Left renal pelvis (tissue), 4 donors: ENCODE data around the gene SLC35A4. TPM values are rescaled to one million over a fixed set of nuclear protein-coding genes. Genes with fewer than 3 reads are reported as not detected.

Source experiments
- DNase-seq, 4 donors: peaks; one replicate each; pipeline ENCODE4 v3.0.0-alpha.2; 2013; ENCODE audit warnings: low read depth in 4 of 4, low spot score in 3 of 4
- polyA plus RNA-seq, 4 donors: library from polyadenylated mRNA; unstranded; fragments of 120-200 nt; gene quantifications; one replicate each; pipeline ENCODE4 v1.2.1, GENCODE V29; 2013; ENCODE audit not compliant: insufficient read length in 4 of 4

SLC35A4 gene, protein sequence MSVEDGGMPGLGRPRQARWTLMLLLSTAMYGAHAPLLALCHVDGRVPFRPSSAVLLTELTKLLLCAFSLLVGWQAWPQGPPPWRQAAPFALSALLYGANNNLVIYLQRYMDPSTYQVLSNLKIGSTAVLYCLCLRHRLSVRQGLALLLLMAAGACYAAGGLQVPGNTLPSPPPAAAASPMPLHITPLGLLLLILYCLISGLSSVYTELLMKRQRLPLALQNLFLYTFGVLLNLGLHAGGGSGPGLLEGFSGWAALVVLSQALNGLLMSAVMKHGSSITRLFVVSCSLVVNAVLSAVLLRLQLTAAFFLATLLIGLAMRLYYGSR
- polyA plus RNA-seq: 10 to 100 TPM; 62.3 to 85.7 (median 78.9) TPM

DNA sequence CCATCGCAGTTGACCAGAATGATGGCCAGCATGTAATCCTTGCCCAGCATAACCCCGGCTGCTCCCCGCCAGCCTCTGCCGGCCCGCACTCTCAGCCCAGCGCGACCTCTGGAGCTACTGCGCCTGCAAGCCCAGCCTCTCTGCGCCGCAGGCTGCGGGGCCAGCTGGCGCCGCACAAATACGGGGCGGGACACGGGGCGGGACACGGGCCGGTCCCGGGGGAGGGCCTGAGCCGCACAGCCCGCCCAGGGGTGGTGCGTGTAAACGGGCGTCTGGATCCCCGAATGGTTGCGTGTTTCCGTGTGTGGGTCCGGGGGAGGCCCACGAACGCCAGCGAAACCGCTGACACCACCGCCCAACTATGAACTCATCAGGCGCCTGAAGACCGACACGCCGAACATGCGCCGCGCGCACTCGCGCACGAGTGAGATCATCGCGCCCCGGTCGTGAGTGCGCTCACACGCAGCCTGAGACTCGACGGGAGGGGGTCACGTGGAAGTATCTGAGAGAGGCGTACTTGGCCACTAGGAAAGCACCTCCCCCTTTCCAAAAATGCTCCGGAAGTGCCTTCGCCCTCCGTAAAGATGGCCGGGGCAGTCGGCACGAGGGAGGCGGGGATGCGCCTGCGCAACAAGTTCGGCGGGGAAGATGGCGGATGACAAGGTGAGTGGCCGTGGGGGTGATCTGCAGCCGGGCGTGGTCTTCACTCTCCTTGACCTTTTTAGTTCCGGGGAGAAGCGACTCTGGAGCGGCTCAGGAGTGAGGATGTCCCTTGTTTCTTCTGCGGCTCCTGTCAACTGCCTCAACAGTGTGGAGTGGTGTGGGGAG is at the start of gene SLC35A4, which contains the start of gene APBB3:
Gene SLC35A4, plus strand, starts transcription at position 633 of the 828 bp plus-strand sequence. CDS start 2,342 bp downstream, outside the sequence.
Gene APBB3, minus strand, starts transcription at position 403 of the 828 bp plus-strand sequence. Its CDS starts 353 bp downstream, at position 50.
- peak; percentile 91 to 96 (median 94) for DNase-seq

DNA sequence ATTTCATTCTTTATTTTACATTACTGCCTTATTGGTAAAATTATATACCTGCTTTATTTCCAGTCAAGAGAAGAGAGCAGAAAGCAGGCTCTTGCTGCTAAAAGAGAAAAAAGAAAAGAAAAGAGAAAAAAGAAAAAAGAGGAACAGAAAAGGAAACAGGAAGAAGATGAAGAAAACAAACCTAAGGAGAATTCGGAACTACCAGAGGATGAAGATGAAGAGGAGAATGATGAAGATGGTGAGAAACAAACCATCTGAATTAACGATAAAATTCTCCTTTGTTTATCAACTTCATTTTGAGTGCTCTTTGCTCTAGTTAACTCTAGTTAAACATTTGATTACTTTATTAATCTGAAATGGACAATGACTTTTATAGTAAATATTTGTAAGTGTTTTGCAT is 40.6 kb upstream of the SLC35A4 start:
- no peak for DNase-seq

DNA sequence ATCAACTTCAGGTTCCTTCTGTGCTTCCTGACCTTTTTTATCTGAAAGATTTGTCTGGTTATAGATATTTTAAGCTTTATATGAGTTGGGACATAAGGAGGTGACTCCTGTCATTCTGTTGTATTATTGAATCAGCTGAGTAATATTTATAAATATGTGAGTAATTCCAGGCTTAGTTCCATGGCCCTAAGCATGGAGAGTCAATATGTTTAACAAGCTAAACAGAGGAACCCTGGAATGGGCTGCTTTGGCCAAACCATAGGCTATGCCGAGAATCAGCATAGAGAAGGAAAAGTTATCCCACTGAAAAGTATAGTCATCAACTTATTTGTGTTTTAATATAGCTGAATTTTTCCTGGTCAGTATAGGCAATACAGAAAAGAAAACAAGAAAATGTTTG is 24.4 kb upstream of the SLC35A4 start:
- no peak for DNase-seq

DNA sequence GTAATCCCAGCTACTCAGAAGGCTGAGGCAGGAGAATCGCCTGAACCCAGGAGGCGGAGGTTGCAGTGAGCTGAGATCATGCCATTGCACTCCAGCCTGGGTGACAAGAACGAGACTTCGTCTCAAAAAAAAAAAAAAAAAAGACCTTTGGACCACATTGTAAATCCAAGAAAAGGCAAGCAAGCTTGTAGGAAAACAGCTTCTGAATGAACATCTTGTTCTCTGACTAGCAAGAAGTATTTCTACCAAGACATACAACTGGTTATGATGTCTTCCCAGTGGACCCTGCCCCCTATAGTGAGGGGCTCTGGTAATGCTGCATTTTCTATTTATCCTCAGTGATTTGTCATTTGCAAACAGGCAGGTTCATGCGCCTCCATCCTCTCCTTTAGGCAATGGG is 21.7 kb upstream of the SLC35A4 start:
- no peak for DNase-seq

DNA sequence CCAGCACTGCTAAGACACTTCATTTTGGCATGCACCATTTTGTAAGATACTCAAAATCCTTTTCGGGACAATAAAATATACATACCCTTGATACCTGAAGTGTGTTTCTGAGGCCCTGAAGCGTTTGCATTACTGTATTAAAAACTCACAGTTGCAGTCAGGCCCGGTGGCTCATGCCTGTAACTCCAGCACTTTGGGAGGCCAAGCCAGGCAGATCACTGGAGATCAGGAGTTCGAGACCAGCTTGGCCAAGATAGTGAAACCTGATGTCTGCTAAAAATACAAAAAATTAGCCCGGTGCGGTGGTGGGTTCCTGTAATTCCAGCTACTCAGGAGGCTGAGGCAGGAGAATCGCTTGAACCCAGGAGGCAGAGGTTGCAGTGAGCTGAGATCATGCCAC is 19.6 kb upstream of the SLC35A4 start:
- no peak for DNase-seq

DNA sequence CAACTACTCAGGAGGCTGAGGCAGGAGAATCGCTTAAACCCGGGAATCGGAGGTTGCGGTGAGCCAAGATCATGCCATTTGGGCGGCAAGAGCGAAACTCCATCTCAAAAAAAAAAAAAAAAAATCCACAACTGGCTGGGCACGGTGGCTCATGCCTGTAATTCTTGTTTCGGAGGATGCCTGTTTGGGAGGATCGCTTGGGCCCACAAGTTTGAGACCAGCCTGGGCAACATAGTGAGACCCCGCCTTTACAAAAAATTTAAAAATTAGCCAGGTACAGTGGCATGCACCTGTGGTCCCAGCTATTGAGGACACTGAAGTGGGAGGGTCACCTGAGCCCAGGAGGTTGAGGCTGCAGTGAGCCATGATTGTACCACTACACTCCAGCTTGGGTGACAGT is 19.0 kb upstream of the SLC35A4 start:
- no peak for DNase-seq

DNA sequence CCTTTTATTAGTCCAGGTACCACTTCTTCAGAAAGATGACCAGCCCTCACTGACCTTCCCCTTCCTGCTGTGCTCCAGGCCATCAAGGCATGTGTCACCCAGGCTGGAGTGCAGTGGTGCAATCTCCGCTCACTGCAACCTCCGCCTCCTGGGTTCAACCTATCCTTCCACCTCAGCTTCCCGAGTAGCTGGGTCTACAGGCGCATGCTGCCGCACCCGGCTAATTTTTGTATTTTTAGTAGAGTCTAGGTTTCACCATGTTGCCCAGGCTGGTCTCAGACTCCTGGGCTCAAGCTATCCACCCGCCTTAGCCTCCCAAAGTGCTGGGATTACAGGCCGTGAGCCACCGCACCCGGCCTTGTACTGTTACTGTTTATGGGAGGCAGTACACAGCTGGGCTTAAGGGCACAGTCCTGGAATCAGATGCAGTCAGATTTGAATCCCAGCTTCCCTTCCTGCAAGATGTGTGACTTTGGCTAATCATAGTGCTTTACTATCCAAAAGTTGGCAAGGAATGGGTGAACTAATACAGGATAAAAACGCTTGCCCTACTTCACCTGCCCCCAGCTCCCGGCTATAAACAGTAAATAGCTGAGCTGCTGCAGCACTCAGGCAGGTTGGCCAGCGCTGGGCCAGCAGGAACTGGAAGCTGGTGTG is 17.6 kb upstream of the SLC35A4 start:
- no peak for DNase-seq

DNA sequence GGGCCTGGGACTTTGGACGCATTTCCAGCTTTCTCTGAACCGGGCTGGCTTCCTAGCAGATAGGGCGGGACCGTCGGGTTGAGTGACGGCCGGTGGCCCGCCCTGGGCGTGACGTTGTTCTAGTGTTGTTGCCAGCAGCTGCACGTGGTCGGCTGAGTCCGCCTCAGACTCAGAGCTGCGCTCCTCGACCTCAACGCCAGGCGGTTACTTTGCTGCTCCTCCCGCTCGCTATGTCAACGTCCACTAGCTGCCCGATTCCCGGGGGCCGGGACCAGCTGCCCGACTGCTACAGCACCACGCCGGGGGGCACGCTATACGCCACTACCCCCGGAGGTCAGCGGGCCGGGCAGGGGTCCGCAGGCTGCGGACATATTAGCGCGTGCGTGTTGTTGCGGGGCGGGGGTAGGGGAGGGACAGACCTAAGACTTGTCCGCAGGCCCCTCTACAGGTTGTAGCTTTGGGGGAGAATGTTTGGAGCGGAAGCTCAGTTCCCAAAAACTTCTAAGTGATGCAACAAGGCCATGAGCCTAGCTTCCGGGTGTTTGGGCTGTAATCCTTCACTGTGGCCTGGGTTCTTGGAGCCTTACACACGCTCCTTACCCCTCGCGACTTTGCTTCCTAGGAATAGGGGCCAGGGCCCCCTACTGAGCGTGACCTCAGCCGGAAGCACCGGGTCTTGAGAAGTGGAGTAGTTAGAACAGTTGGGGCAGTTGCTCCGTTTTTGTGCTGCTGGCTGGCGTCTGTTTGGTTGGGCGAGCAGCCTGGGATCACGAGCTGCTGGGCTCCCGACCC is 16.9 kb upstream of the SLC35A4 start, which contains the start of gene EIF4EBP3:
Gene EIF4EBP3, plus strand, starts transcription at position 155 of the 792 bp plus-strand sequence. Its CDS starts 76 bp downstream, at position 231.
- DNase-seq: peak; percentile 88 to 91 (median 90)

DNA sequence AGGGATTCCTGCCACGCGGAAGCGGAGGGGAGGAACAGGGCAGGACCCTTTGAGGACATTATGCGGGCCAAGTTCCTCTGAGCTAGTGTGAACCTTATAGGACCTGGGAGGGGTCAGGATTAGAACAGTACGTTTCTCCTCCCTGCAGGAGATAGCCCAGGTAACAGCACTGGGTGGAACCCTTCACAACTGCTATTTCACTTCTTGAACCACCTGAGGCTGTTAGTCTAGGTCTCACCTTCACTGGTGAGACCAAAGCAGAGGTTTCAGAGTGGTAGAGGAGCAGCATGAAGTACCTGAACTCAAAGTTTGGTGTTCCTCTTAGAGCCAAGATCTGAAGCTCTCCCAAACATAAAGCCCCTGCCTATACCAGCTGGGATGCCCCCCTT is 16.3 kb upstream of the SLC35A4 start:
- DNase-seq: no peak

DNA sequence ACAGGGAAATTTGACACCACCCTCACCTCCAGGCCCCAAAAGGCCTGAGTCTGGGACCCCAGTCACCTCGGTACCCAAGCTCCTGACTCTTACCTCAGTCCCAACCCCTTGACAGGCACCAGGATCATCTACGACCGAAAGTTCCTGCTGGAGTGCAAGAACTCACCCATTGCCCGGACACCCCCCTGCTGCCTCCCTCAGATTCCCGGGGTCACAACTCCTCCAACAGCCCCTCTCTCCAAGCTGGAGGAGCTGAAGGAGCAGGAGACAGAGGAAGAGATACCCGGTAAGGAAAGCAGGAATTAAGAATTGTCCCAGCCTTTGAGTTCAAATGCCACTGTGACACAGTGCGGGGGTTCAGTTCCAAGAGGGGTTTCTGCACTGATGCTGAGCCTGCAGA is 15.8 kb upstream of the SLC35A4 start:
- no peak for DNase-seq

DNA sequence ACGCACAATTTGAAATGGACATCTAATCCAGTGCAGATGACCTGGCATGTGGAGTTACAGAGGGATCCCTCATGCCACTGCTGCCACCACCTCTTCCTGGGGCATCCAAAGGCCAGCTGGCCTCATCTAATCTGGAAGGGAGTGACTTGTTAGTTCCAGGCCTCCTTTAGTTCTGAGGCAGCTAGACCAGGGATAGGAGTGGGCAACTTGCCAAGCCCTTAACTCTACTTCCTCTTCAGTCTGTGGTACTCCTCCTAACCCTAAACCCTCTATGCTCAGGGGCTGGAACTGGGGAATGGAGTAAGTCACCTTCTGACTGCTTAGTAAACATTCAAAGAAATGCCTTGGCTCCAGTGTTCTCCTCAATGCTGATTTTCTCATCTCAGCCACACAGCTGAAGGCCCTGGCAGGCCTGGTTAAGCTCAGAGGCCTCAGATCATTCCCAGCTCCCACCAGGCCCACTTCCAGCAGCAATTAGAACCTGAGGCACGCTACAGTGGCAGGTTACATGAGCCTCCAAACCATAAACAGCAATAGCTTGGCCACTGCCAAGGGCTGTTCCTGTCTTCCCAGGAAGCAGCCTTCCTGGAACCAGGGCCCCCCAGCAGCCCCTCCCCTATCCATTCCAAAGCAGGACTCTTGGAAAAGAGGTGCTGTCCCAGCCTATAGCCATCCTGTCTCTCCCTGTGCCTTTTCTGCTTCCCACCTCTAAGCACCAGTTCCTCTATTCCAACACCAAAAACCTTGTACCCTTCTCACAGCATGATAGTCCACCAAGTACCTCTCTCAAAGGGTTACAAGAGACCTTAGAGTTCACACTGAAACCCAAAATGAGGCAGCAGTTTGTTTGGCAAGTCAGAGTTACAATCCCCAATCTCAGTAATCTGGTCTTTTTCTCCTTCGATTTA is 15.1 kb upstream of the SLC35A4 start:
- DNase-seq: no peak

DNA sequence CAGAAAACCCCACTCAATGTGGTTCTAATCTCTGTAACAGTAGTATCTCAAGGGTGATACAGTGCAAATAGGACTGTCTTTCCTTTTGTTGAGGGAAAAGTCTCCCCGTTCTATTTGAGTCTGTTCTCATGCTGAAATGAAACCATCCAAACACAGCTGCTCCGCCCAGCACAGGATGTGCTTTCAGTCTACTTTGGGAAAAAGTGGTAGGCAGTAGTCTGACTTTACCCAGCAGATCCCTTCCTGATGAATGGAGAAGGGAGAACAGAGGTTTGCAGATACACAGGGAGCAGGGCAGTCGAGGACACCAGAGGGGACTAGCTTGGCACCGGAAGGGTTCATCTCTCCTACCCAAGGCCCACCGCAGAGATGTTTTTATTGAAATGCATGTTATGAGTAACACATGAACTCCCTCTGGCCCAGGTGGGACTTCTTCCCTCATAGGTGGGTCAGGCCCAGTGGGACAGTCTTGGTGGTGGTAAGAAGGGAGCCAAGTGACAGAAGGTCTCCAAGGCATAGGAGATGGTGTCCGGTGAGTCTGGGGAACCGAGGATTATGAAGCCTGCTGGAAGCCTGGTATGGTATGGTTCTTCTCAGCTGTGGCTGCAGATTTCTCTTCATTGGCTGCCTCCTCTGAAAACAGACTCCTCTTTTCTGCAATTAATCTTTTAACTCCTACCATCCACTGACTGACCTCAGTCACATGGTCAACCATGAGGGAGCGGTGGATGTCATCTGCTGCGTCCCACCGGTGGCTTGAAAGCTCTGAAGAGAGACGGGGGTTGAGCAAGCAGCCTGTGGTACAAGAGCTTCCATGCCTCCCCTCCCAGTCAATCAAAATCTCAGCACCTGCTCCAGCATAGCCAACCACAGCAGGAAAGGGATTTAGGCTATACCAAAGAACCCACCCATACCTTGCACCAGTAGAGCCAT is 14.2 kb upstream of the SLC35A4 start:
- no peak for DNase-seq

DNA sequence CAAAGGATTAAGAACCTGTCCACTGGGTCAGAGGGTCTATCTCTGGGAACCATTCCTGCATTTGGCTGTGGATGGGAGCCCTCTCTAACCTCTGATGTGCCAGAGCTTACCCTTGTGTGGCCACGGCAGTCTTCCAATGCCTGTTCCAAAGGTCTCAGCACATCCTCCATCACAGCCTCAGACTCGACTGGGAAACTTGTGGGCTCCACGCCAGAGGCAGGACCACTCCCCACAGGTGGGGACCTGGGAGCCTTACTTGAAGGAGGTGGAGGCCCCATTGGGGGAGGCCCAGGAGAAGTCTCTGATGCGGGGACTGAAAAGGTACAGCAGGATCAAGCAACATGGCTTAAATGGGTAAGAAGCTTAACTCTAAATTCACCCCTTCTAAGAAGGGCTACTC is 12.8 kb upstream of the SLC35A4 start:
- DNase-seq: no peak

DNA sequence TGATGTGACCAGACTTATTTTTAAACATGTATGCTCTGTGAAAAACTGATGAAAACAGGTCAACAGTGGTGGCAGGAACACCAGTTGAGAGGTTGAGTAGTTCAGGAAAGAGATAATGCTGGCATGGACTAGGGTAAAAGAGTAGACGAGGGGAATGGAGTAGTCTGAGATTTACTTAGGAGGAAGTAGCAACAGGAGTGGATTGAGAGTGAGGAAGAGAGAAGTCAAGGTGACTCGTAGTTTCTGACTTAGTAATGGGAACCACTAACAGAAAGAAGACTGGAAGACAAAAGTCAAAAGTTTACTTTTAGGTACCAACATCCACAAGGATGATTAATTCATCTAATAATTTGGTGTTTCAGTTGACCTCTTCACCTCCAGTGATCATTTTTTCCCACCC is 11.0 kb upstream of the SLC35A4 start:
- DNase-seq: no peak

DNA sequence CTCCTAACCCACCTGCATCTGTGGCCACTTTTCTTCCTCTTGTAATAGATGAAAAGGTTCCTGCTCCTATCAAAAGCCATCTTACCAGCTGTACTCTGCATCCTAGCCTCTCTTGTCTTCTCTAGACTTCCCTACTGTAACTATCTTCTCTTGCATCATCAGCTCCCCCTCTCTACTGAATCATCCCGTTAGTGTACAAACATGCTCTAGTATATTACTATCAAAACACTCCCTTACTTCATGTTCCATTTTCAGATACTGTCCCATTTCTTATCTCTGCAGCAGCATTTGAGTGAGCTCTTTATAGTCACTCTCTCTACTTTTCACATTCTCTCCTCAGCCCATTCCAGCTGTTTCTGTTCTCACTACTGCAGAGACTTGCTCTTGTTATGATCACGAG is 10.2 kb upstream of the SLC35A4 start:
- no peak for DNase-seq

DNA sequence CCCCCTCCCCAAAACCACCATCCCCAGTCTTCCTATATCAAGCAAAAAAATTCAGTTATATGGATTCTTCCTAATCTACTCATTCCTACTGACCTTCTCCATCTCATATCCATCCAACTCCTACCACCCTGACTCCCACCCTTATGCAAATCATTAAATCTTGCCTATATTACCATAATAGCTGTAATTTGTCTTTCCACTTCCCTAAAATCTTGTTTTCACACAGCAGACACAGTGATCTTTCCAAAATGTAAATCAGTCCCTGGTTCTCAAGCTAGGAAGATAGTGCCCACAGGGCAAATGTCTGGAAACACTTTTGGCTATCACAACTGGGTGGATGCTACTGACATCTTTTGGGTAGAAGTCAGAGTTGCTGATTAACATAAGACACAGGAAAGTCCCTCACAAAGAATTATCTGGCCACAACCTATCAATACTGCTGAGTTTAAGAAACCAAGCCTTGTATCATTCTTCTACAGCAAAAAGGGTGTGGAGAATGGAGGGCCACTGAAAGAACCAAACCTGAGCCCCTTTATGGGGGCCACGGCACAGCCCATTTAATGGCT is 8.8 kb upstream of the SLC35A4 start:
- DNase-seq: no peak

DNA sequence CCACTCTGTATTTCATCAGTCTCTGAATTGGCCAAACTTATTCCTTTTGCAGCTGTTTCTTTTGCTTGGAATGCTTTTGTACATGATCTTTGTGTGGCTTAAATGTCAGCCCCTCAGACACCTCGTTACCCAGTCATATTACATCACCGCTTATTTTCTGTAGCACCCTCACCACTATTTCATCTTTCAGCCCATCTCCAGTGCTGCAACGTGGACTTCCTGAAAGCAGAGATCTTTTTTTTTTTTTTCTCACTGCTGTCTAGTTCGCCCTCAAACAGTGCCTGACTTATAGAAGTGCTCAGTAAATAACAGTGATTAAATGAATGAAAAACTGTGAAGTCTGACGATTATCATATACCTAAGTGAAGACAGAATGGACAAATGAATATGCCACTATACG is 8.2 kb upstream of the SLC35A4 start:
- no peak for DNase-seq
